ENCODE results near the gene PGBD5.

GRCh38 chr1:230276401-230276800 lies 149.7 kb downstream of the PGBD5 start:
- no peak for TF ChIP-seq ELF1 (IDR thresholded peaks at IDR 0.05)
- TF ChIP-seq CTCF (IDR thresholded peaks at IDR 0.05), result no peak
- TF ChIP-seq SMC3 (IDR thresholded peaks at IDR 0.05; ENCODE audit: low read depth, low read length), result no peak
- TF ChIP-seq MEF2A (IDR thresholded peaks at IDR 0.05; ENCODE audit: borderline replicate concordance, low read depth), result no peak
- TF ChIP-seq USF2 (IDR thresholded peaks at IDR 0.05; ENCODE audit: borderline replicate concordance, low read depth, low read length), result no peak
- no peak for TF ChIP-seq NFIC (IDR thresholded peaks at IDR 0.05; ENCODE audit: borderline replicate concordance)

Data from SK-N-SH (cell line).